IPS-18c (cell line): ENCODE data around the gene KRT74.

Source experiments
- H3K4me3 ChIP-seq: 2 replicates; pipeline ENCODE4 v1.7.0; 2013; ENCODE audit warnings: low read depth, mild to moderate bottlenecking, low read length, moderate library complexity; ENCODE audit not compliant: insufficient read depth
- H3K9me3 ChIP-seq: one replicate; pipeline ENCODE4 v1.6.1; 2013; ENCODE audit warnings: mild to moderate bottlenecking, low read length, moderate library complexity; ENCODE audit not compliant: control insufficient read depth, insufficient read depth

KRT74 gene

DNA sequence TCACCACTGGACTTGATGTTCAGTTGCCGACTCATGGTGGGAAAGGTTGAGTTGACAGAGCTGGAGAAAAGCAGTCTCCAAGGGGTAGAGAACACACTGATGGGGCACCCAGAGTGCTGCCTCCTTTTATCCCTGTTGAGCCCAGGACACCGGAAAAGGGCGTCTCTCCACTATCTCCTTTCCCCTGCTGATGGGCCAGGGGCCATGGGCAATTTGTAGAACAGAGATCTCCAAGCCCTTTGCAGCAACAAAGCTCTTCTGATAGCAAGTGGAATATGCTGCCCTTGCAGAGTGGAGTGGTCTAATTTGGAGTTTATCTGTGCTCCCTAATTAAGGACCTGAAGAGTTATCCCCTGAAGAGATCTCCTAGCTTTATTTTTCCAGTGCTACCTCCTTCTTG, at the start of gene KRT74:
KRT74 (minus strand) TSS at position 101 of the 400 bp plus-strand sequence; CDS start at position 35, 66 bp downstream.
- Histone ChIP-seq H3K9me3 (peaks cover 2% of the 10 kb centered on the region), H3K4me3 (no peak within 1 kb of the TSS)

DNA sequence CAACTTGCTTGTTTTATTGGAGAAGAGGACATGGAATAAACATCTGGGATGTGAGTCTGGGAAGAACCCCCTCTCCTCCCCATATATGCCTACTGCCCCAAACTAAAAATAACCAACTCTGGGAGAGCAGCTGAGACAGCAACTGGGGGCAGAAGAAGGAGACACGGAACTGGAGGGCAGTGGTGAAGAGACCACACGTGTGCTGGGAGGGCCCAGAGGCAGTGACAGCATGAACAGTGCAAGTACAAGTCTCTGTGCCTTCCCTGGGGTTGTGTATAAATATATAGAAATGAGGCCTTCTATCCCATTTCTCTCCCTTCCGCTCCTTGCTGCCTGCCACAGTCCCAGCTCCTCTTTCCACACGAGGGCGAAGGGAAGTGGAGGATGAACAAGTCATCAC, 48.7 kb upstream of the KRT74 start:
- Histone ChIP-seq H3K9me3 (no peaks in the 10 kb centered on the region), H3K4me3 (no peak overlapping the region)

DNA sequence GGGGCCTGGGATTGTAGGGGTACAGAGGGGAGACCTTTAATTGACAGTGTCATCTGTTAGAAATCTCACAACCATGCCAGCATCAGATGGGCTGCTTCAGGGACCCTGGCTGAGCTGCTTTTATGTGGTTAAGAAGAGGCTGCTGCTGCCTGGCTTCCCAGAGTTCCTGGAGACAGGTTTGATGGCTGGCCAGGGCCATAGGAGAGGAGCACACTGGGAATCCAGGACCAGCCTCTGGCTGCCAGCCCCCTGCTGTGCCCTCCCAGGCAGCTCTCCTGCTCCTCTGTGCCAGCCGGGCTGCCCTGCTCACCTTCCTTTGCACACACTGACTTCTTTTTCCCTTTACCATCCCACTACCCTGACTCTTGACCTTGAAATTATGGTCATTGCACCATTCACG, 45.2 kb upstream of the KRT74 start:
- no peaks in the 10 kb centered on the region for H3K9me3 ChIP-seq

DNA sequence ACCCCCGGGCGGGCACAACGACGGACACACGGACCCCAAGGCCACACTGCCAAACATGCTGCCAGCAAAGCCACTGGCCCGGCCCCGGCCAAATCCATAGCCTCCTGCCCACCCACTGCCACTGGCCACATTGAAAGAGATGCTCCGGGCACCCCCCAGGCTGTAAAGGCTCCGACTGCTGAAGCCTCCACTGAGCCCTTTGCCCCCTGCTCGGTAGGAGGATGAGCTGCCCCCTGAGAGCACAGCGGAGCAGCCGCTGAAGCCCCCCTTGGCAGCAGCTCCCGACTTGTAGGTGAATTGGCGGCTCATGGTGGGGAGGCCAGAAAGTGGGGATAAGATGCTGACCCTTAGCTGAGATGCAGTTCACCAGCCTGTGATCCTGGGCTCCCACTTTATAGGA, 44.6 kb upstream of the KRT74 start, which contains the start of gene KRT73:
KRT73 (minus strand) TSS at position 344 of the 400 bp plus-strand sequence; CDS start at position 309, 35 bp downstream.
- H3K9me3 ChIP-seq, result no peaks in the 10 kb centered on the region
- no peak within 1 kb of the TSS for H3K4me3 ChIP-seq

More for the DNA sequence above, 45.2 kb upstream of the KRT74 start:
- H3K4me3 ChIP-seq, result no peak overlapping the region

DNA sequence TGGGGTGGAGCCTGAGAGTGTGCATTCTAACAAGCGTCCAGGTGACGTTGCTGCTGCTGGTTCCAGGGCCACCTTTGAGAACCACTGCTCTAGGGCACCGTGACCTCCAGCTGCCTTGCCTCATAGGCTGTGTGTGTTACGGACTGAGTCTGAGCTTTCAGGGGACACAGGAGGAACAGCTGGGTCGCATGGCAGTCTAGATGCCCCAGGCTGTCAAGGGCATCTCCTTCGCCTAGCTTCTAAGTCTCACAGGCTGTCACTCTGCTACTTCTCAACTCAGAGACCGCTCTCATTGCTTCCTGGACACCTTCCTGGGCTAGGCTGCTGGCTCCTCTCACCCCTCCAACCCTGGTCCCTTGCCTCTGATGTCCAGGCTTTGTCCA, 43.8 kb upstream of the KRT74 start:
- Histone ChIP-seq H3K9me3 (no peaks in the 10 kb centered on the region), H3K4me3 (no peak overlapping the region)

DNA sequence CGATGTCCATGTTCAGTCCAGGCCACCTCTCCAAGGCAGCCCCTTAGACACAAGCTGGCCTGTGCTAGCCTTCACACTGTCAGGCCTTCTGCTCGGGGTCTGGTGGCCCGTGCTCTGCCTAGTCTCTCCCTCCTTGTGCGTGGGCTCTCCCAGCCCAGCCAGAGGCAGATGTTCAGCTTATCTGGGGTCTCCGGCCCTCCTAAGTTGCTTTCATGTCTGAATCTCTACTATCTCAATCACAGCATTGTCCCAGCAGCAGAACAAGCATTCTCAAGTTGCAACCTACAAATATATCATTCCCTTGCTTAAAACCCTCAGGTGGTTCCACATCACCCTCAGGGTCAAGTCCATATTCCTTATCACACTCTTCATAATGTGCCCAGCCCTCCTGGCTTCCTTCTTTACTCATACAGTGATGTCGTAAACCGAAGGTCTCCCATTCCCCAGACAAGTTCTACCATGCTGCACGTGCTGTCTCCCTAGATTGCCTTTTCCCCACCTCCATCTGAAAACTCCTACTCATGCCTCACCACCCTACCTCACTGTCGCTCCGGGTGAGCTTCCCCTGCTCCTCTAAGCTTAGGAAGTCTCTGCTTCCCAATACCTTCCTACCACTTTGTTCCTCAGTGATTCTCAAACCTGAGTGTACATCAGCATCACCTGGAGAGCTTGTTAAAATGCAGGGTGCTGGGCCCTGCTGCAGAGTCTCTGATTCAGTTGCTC, 43.2 kb upstream of the KRT74 start:
- Histone ChIP-seq H3K4me3 (no peak overlapping the region), H3K9me3 (no peaks in the 10 kb centered on the region)

DNA sequence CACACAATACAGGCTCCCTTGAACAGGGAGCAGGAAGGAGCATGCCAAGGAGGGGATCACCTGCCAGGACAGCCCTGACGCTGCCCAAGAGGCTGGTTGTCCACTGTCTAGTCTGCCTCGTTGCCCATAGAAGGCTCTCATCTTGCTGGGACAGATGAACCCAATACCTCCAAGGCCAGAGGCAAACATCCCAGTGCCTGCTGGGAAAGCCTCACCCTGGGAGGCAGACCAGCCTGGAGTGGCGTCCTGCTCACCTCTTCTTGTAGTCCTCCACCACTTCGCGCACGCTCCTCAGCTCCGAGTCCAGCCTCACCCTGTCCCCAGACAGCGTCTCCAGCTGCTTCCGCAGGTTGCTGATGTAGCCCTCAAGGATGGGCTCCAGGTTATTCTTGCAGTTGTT, 42.3 kb upstream of the KRT74 start:
- Histone ChIP-seq H3K4me3 (no peak overlapping the region), H3K9me3 (no peaks in the 10 kb centered on the region)

DNA sequence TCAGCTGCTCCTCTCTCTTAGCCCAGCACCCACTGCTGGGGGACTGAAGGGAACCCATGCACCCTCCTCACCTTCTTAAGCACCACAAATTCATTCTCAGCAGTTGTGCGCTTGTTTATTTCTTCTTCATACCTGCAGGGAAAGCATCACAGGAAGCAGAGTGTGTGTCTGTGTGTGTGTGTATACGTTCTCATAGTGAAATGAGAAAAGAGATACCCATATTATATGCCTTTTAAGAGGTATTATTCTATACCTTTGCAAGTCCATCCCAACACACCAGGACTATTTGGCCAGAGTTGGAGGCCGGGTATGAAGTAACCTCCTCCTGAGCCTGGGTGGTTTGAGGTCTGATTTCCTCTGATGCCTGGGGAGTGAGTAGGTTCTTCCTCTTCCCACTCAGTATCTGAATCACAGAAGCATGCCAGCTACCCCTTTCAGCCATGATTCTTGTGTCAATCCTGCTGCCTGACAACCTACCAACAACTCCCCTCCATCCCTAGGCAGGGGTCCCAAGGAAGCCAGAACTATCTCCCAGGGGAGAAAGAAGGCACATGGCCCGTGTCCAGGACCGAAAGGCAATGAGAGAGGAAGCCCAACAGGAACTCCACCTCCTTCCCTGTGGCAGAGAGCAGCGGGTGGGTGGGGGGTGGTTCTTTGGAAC, 41.7 kb upstream of the KRT74 start:
- Histone ChIP-seq H3K4me3 (no peak overlapping the region), H3K9me3 (no peaks in the 10 kb centered on the region)

DNA sequence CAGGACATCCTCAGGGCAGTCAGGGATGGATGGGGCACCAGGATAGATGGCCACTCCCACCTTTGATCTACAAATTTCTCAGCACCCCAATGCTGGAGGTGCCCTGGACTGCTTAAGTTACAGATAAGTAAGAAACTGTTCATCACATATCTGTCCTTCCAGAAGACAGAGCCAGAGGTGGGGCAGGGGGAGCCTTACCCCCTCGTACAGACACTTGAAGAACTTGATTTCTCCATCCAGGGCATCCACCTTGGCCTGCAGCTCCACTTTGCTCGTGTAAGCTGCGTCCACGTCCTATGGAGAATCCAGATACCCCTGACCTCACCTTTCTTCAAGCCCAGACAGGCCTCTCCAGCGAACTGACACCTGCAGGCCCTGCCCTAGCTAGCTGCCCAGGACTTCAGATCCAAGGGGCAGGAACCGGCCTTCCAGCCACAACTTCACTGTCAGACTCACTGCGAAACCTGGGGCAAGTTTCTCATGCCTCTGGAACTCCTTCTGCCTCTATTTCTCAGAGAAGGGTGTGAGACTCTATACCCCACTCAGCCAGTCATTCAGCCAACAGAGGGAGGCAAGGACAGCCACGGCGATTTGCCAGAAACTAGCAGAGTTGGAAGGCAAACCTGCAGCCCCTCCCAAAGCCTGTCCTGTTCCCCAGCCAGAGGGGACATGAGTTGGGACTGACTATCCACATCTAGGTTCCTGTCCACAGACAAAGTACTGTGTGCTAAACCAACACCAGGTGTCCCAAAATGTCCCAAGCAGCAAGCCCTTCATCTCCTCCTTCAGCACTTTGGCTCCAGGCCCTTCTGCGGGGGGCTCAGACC, 41.0 kb upstream of the KRT74 start:
- Histone ChIP-seq H3K4me3 (no peak overlapping the region), H3K9me3 (no peaks in the 10 kb centered on the region)

DNA sequence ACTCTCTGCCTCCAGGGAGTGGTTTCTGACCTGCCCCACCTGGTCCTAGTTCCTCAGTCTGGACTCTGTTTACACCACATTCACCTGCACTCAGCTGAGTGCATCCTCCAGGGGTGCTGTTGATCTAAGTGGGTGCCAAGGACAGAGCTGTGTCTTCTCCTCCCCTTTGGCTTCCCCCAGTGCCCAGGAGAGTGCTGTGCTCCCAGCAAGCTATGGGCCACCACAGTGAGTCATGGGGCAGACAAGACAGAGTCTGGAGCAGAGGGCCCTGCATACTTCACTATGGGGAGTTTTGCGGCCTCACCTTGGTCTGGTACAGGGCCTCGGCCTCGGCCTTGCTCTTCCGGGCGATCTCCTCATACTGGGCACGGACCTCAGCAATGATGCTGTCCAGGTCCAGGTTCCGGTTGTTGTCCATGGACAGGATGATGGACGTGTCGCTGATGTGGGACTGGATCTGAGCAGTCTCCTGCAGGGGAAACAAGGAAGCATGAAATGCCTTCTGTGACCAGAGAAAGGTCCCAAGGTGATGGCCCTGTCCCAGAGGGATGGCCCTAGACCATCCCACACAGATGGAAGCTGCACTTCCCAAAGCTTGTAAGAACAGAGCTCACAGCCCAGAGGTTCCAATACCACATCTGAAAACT, 39.9 kb upstream of the KRT74 start:
- Histone ChIP-seq H3K4me3 (no peak overlapping the region), H3K9me3 (no peaks in the 10 kb centered on the region)

DNA sequence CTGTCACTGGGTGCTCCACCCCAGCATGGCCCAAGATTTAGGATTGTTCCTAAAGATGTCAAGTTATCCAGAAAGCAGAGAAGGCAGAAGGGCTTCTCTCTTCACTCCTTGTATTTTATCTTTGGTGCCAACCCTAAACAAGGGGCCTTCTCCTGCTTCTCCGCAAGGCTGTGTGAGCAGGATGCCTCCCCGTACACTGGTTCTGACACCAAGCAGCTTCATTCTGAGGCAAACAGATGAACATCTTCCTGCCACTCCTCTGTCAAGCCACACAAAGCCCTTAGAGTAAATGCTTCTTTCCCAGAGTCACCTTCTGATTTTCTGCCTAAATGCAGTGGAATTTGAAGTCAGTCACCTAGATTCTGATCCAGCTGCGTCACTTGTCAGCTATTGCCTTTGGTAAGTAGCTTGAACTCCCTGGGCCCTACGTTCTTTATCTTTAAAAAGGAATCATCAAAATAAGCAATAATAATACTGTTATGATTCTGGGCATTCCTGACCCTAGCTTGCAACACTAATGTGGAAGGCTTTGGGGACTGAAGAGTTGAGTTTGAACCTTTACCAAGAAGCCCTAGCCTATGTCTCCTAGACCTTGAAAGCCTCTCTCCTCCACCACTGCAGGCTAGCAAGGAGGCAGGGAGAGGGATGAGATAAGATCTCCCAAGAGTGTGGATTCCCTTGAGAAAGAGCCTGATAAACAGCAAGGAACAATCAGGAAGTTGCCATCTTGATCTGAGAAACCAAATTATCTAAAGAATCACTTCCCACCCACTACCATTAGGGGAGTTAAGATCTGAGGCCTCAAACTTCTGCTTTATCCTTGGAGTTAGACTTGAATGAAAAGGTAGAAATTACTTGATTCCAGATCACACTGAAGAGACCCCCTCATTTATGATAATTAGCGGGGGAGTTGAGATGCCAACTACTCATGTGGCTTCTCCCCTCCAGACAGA, 39.1 kb upstream of the KRT74 start:
- Histone ChIP-seq H3K4me3 (no peak overlapping the region), H3K9me3 (no peaks in the 10 kb centered on the region)

DNA sequence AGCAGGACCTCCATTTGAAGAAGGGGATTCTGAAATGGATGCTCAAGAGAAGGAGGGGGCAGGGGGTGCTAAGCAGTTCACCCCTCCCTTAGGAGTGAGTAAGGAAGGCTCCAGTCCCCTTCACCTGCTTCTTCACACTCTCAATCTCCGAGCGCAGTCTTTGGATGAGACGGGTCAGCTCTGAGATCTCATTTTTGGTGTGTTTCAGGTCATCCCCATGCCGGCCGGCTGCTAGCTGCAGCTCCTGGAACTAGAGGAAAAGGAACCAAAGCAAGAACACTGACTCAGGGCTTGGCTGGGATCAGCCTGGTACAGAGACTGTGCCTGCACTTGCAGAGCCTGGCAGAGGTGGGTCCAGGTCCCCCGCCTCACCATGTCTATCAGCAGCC, 37.4 kb upstream of the KRT74 start:
- Histone ChIP-seq H3K4me3 (no peak overlapping the region), H3K9me3 (no peaks in the 10 kb centered on the region)

DNA sequence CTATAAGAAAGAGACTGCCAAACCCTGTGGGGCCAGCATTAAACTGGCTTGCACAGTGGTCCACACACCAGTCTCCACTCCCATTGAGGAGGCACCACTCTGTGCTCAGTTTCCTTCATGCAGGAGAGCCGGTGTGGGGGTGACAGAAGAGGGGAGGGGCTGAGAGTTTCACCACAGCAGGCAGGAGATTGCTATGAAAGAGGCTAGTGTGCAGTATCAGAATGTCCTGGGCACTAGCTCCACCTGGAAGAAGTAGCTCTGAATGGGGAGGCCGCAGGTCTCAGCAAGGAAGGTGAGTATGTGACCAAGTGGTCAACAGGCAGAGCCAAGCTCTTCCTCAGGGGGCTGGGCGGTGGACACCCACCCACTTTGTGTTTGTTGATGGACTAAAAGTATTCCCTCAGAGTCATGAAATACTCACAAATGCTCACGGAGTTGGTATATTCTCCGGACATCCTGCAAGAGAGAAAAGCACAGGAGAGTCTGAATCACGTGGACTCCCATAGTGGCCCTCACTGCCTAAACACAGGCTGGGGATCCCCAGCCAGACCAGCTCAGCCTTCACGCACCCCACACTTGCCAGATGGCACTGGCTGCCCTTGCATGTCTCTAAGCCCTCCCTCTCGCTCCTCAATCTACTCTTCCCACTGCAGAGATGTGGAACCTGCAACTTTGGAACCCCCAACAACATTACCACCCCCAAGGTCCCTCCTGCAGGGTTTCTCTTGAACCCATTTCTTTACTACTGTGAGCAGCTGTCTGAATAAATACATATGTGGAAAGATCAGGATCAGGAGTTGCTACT, 35.4 kb upstream of the KRT74 start:
- H3K9me3 ChIP-seq, result no peaks in the 10 kb centered on the region
- H3K4me3 ChIP-seq, result no peak overlapping the region

DNA sequence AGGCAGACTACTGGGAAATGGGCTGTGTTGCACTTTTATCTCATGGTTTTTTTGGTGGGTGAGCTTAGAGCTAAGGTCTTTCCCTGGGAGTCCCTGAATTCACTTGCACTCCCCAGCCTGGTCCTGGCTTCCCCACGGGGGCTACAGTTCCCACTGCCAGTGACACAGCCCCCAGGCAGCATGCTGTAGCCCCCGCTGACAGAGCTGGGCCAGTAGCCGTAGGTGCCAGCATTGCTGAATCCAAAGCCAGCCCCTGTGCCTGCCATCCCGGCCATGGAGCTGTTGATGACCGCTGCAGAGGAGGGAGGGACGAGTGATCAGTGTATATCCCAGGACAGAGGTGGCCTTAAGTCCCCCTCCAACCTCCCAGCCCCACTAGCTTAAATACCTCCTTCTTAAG, 34.5 kb upstream of the KRT74 start:
- no peak overlapping the region for H3K4me3 ChIP-seq
- H3K9me3 ChIP-seq, result no peaks in the 10 kb centered on the region

DNA sequence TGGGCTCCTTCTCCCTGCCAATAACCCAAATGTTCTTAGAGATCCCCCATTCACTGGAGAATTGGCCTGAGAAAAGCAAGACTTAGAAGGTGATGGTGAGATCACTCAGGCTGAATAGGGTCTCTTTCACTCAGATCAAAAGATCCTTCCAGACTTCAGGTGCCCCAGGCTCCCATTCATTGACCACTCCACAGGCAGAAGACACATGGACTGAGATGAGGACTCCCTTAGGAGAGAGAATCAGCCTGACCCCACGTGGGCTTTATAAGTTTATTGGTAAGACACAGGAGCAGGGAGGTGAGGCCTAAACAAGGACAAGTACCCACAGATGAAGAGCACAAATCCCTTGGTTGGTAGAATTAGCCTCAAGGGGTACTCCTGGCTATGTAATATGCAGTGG, 33.7 kb upstream of the KRT74 start:
- H3K4me3 ChIP-seq, result no peak overlapping the region
- no peaks in the 10 kb centered on the region for H3K9me3 ChIP-seq
